Common myeloid progenitor, CD34-positive (primary cell): ENCODE data around the gene PKDCC.
A peak's percentile ranks its signal among the peaks of the same experiment; 100 is the strongest.

Experiments
- CTCF ChIA-PET: fragments of 350-600 bp; sonication (Branson Sonifier 250); formaldehyde crosslinking; loops from one replicate; lab custom pipeline; 2021; ENCODE audit warnings: antibody characterized with exemption; lab: Charles Lee
- POLR2A ChIA-PET: fragments of 350-600 bp; sonication (Branson Sonifier 250); formaldehyde crosslinking; loops from one replicate; lab custom pipeline; 2021; ENCODE audit warnings: antibody characterized with exemption; lab: Charles Lee
- DNase-seq, 3 donors: peaks; one replicate each; pipeline versions ENCODE4 v3.0.0 to v3.0.0-alpha.2; 2013
- H3K27ac ChIP-seq, 2 experiments: 1 replicate in 1 of 2; 2 replicates in 1 of 2; pipeline ENCODE4 v1.7.0; 2013; ENCODE audit warnings: inconsistent platforms in 2 of 2, low read length in 2 of 2, mild to moderate bottlenecking in 2 of 2, low read depth in 1 of 2, moderate library complexity in 1 of 2; ENCODE audit not compliant: severe bottlenecking in 2 of 2, insufficient read depth in 1 of 2, poor library complexity in 1 of 2
- H3K27me3 ChIP-seq, 5 experiments: replicated peaks in 2 of 5; 1 replicate in 3 of 5; 2 replicates in 2 of 5; pipeline versions ENCODE4 v1.6.1 to v1.7.0; 2013; ENCODE audit warnings: low read length in 4 of 5, mild to moderate bottlenecking in 2 of 5, moderate library complexity in 2 of 5, inconsistent platforms in 1 of 5; ENCODE audit not compliant: insufficient read depth in 5 of 5, control insufficient read depth in 4 of 5
- H3K36me3 ChIP-seq, 4 experiments: 1 replicate in 2 of 4; 2 replicates in 2 of 4; pipeline versions ENCODE4 v1.6.1 to v1.7.0; 2013; ENCODE audit warnings: low read length in 3 of 4, control low read depth in 1 of 4, mild to moderate bottlenecking in 1 of 4; ENCODE audit not compliant: control insufficient read depth in 4 of 4, insufficient read depth in 4 of 4
- H3K4me1 ChIP-seq, 4 experiments: 1 replicate in 3 of 4; 2 replicates in 1 of 4; pipeline versions ENCODE4 v1.6.1 to v1.7.1; 2013; ENCODE audit warnings: low read length in 3 of 4, mild to moderate bottlenecking in 3 of 4, control low read depth in 1 of 4, inconsistent platforms in 1 of 4, moderate library complexity in 1 of 4; ENCODE audit not compliant: control insufficient read depth in 4 of 4, insufficient read depth in 4 of 4; ENCODE audit errors: control extremely low read depth in 1 of 4
- H3K4me3 ChIP-seq, 7 experiments: 1 replicate in 4 of 7; 2 replicates in 3 of 7; pipeline versions ENCODE4 v1.5.1 to v1.7.0; 2013; ENCODE audit warnings: mild to moderate bottlenecking in 7 of 7, low read length in 6 of 7, moderate library complexity in 6 of 7, inconsistent platforms in 2 of 7, low read depth in 2 of 7, control low read depth in 1 of 7; ENCODE audit not compliant: insufficient read depth in 4 of 7, control insufficient read depth in 1 of 7; ENCODE audit errors: extremely low read depth in 1 of 7
- H3K9me3 ChIP-seq, 5 experiments: 1 replicate in 4 of 5; 2 replicates in 1 of 5; pipeline versions ENCODE4 v1.6.1 to v1.7.1; 2013; ENCODE audit warnings: low read length in 4 of 5, mild to moderate bottlenecking in 2 of 5, inconsistent platforms in 1 of 5, low read depth in 1 of 5, moderate library complexity in 1 of 5; ENCODE audit not compliant: control insufficient read depth in 4 of 5, insufficient read depth in 2 of 5; ENCODE audit errors: control extremely low read depth in 1 of 5
- WGBS: methylation state at CpG from one replicate; pipeline ENCODE4 v1.1.5; 2013; ENCODE audit not compliant: insufficient coverage; 5-methylcytosine and 5-hydroxymethylcytosine counted together

The PKDCC gene

DNA sequence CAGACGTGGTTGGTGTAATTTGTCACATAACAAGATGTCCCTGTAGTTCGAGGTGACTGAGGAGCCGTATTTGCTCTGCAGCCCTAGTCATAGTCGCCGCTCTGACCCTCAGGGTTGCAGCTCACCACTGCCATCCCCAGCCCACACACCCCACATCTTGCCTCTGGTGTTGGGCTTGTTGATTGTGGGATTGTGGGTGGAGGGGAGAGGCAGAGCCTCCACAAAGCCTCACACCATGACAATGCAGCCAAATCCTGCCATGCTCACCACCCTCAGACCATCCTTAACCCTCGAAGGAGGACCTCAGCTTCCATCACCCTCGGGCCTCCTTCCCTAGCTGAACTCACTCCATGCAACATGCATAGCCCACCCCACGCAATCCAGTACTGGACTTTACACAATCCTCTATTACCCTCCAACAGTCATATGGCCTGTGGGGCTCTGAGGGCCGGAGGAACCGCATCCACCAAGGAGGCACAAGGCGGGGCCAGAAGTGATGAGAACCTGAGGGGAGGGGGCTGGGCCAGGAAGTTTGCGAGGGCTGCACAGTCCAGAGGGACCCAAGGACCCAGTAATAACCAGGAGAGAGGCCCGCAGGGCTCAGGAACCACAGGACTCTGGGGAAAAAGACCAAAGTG, 11.6 kb downstream of the PKDCC start:
- WGBS: 84% methylated on average over 8 of the region's 13 CpGs
- POLR2A ChIA-PET: interaction anchor here (0.6 to 1.1 kb wide), 2 partner anchors 65 to 293 kb away, joined by 3 read pairs; no protein-coding TSS in a partner anchor

DNA sequence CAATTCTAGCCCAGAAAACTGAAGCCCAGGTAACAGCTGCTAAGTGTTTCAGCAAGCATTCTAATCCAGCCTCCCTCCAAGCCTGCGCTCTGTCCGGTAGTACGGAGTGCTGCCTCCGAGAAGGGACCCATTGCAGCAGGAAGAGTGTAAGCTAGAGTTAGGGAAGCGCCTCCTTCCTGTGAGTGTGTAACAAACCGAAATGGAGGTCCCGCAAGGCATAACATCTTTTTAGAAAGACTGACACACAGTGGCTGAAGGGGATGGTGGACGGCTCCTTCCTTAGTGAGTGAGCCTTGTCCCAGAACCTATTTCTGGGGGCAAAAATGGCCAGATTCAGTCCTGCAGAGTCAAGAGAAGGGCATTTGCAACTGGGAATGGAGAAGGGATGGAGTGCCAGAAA, 12.2 kb downstream of the PKDCC start:
- Histone ChIP-seq H3K27me3 (no peaks in the 10 kb centered on the region), H3K4me1 (peaks cover 0 to 14% (median 8%) of the 10 kb centered on the region in 4 experiments), H3K4me3 (no peak overlapping the region), H3K9me3 (no peaks in the 10 kb centered on the region), H3K36me3 (no peaks in the 10 kb centered on the region), H3K27ac (no peak overlapping the region)
- CTCF ChIA-PET: no interaction called here
- POLR2A ChIA-PET: no interaction called here
- DNase-seq: peak in 2 of 3 donors; percentile 15 to 36
- 8% methylated on average over 6 of the region's 8 CpGs for WGBS

More for the DNA sequence above, 11.6 kb downstream of the PKDCC start:
- no peak overlapping the region for H3K4me3 ChIP-seq
- H3K27ac ChIP-seq: no peak overlapping the region
- no peak for DNase-seq
- CTCF ChIA-PET: interaction anchor here (1.1 kb wide), 1 partner anchor 22 kb away, joined by 3 read pairs; no protein-coding TSS in a partner anchor
- no peaks in the 10 kb centered on the region for H3K36me3 ChIP-seq
- H3K9me3 ChIP-seq: no peaks in the 10 kb centered on the region
- H3K27me3 ChIP-seq: no peaks in the 10 kb centered on the region
- peaks cover 0 to 14% (median 8%) of the 10 kb centered on the region in 4 experiments for H3K4me1 ChIP-seq

DNA sequence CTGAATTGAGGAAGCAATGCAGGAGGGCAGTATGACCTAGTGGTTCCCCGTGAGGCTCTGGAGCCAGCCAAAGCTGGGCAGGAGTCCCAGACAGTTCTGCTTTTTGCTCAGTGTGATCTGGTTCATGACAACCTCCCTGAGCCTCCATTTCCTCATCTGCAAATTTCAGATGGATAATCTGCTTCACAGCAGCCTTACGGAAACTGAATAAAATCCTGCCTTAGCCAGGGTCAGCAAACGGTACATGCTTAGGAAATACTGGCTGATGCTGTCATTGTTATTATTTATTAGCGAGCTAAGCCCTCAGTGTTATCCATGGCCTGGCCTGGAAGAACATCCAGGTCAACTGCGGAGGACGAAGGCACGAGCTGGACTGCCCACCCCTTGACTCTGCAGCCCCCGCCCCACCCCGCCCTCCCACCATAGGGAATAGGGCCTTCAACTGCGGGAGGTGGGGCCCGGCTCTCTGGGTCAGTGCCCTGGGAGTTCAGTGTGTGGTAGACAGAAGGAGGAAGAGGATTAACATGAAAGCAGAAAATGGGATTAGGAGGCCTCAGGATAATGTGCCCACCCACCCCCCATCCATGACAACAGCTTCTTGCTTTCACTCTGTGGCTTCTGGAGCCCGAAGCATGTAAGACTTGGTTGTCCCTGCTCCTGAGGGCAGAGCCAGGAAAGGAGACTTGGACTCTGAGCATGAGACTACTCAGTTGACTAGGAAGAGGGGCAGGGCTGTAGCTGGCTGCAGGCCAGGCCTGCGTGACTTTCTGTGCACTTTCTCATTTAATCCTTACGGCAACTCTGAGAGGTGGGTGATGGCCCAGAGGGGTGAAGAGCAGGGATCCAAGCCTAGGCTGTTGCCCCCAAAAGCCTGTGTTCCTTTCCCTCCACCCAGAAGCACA, 13.1 kb downstream of the PKDCC start:
- H3K4me1 ChIP-seq: peaks cover 0 to 14% (median 8%) of the 10 kb centered on the region in 4 experiments
- H3K9me3 ChIP-seq: no peaks in the 10 kb centered on the region
- 55% methylated on average over 9 of the region's 14 CpGs for WGBS
- no peak overlapping the region for H3K4me3 ChIP-seq
- H3K27ac ChIP-seq: no peak overlapping the region
- CTCF ChIA-PET: interaction anchor here (1.6 kb wide), 1 partner anchor 8 kb away, joined by 7 read pairs; no protein-coding TSS in a partner anchor
- DNase-seq: peak; percentile 22 to 77 (median 66)
- H3K27me3 ChIP-seq: no peaks in the 10 kb centered on the region
- H3K36me3 ChIP-seq: no peaks in the 10 kb centered on the region
- POLR2A ChIA-PET: no interaction called here

DNA sequence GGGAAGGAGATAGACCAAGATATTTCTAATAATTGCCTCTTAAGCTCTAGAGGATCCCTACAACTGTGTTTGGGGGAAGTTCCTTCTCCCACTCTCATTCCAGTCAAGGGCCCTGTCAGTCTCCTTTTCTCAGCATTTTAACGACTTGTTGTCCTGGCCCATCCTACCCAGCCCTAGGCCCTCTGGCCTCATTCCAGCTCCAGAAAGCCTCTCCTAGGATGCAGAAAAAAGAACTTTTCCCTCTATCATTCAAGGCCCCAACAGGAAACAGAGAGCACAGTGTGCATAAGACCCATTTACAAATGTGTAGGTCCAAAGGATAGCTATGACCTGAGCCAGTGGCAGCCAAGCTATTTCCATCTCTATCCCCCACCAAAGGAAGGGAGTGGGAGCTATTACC, 14.0 kb downstream of the PKDCC start:
- Histone ChIP-seq H3K27me3 (no peaks in the 10 kb centered on the region), H3K4me3 (no peak overlapping the region), H3K9me3 (no peaks in the 10 kb centered on the region), H3K27ac (no peak overlapping the region), H3K4me1 (peaks cover 0 to 14% (median 8%) of the 10 kb centered on the region in 4 experiments), H3K36me3 (no peaks in the 10 kb centered on the region)
- POLR2A ChIA-PET: no interaction called here
- CTCF ChIA-PET: interaction anchor here (1.1 to 1.6 kb wide), 3 partner anchors 9 to 25 kb away, joined by 3 to 7 read pairs (median 4); no protein-coding TSS in a partner anchor
- DNase-seq: no peak
- WGBS: 100% methylated on average over 1 of the region's 1 CpG

DNA sequence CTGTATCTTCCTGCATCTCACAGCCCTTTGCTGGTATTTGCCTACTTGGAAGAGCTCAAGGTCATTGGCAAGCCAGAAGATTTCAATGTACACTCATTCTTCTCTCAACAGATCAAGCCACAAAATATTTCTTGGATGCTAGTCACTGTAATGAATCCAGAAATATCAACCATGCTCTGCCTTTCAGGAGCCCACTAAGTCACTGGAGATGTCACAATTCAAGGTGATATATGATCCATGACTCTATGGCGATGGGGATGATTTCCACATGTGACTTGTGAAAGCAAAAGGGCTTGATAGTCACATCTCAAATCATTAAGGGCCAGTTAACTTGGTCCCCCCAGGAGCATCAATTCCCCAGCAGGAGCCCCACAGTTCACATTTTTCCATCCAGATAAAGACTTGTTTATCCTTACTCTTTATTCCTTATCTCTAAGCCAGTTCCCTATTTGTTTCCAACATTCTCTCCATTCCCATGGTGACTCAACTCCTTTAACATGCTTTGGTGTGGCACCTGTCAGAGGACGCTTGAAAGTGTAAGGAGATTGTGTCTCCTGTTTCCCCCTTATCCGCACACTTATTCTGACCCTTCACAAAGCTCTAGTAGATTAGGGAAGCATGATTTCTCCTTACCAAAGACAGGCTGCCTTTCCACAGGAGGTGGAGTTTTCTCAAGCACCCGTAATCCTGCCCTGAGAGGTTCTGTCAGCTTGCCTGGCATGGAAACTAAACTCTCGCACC, 15.8 kb downstream of the PKDCC start:
- no peak for DNase-seq
- POLR2A ChIA-PET: no interaction called here
- CTCF ChIA-PET: interaction anchor here (0.7 to 1.2 kb wide), 2 partner anchors 181 to 193 kb away, joined by 3 read pairs; no protein-coding TSS in a partner anchor

DNA sequence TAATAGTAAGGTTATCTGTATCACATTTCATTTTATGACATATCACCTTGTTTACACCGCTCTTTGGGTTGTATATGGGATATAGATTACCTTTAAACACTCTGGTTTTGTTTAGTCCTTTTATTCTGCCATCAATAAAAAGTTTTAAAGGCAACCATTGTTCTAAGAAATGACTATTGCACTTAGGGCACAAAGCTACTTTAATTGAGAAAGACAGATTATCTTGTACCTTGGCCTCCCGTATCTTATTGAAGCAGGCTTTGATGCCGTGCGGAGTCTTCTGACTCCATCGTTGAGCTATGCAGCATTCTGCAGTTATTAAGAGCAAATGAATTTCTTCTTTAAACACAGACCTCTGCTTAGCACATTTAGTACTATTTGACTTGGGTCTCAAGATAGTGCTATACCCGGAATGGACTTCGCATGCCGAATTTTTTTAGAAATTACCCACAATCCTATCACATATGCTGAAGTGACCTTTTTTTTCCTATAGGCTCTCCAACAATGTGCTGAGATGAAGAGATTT, 16.7 kb downstream of the PKDCC start:
- 90% methylated on average over 2 of the region's 8 CpGs for WGBS
- ChIA-PET POLR2A (no interaction called here), CTCF (interaction anchor here (0.7 to 1.2 kb wide), 2 partner anchors 182 to 194 kb away, joined by 3 read pairs; no protein-coding TSS in a partner anchor)
- no peaks in the 10 kb centered on the region for H3K36me3 ChIP-seq
- no peak overlapping the region for H3K27ac ChIP-seq
- no peaks in the 10 kb centered on the region for H3K27me3 ChIP-seq
- H3K9me3 ChIP-seq: no peaks in the 10 kb centered on the region
- DNase-seq: no peak
- no peak overlapping the region for H3K4me3 ChIP-seq
- peaks cover 0 to 14% (median 8%) of the 10 kb centered on the region in 4 experiments for H3K4me1 ChIP-seq

More for the DNA sequence above, 15.8 kb downstream of the PKDCC start:
- Histone ChIP-seq H3K36me3 (no peaks in the 10 kb centered on the region), H3K9me3 (no peaks in the 10 kb centered on the region), H3K27ac (no peak overlapping the region), H3K4me3 (no peak overlapping the region), H3K27me3 (no peaks in the 10 kb centered on the region), H3K4me1 (peaks cover 0 to 14% (median 8%) of the 10 kb centered on the region in 4 experiments)
- WGBS: 93% methylated on average over 5 of the region's 5 CpGs
